Gastroesophageal sphincter (tissue), 4 donors: ENCODE results near the gene SLC51B. TPM values are rescaled to one million over a fixed set of nuclear protein-coding genes. Genes with fewer than 3 reads are reported as not detected.

Experiments used
- ATAC-seq: fragments of 150-250 bp; one replicate; pipeline ENCODE4 v1.9.1; 2016; ENCODE audit warnings: mild to moderate bottlenecking, moderate library complexity
- H3K27ac ChIP-seq, 4 donors: fragments of 200-600 bp; sonication (generic) in 3 of 4; 1 replicate in 3 of 4; 2 replicates in 1 of 4; pipeline ENCODE4 v1.5.1; 2016 to 2019
- H3K27me3 ChIP-seq: fragments of 200-600 bp; sonication (generic); one replicate; pipeline ENCODE4 v1.5.1; 2019
- H3K36me3 ChIP-seq, 2 donors: fragments of 200-600 bp; sonication (generic); one replicate each; pipeline ENCODE4 v1.5.1; 2019; ENCODE audit warnings: control low read depth in 1 of 2
- H3K4me1 ChIP-seq, 3 donors: fragments of 200-600 bp; sonication (generic); 1 replicate in 2 of 3; 2 replicates in 1 of 3; pipeline ENCODE4 v1.5.1; 2016 to 2019; ENCODE audit warnings: control low read depth in 2 of 3
- H3K4me3 ChIP-seq, 2 donors: fragments of 200-600 bp; sonication (generic); one replicate each; pipeline ENCODE4 v1.5.1; 2019; ENCODE audit warnings: mild to moderate bottlenecking in 1 of 2, moderate library complexity in 1 of 2
- H3K9me3 ChIP-seq, 3 donors: fragments of 200-600 bp; sonication (generic); one replicate each; pipeline ENCODE4 v1.5.1; 2017 to 2019; ENCODE audit warnings: control low read depth in 2 of 3
- CTCF ChIP-seq, 4 experiments: fragments of 200-600 bp in 2 of 4; fragments of 450-650 bp in 2 of 4; sonication (generic) in 1 of 4; IDR thresholded peaks; one replicate each; pipeline ENCODE4 v1.5.1; 2017 to 2019; ENCODE audit warnings: antibody characterized with exemption in 4 of 4, mild to moderate bottlenecking in 2 of 4, moderate library complexity in 2 of 4
- EP300 ChIP-seq: sonication (generic); formaldehyde crosslinking; IDR thresholded peaks from one replicate; pipeline ENCODE4 v1.6.1; 2017; ENCODE audit warnings: antibody characterized with exemption, mild to moderate bottlenecking
- POLR2A ChIP-seq, 2 donors: fragments of 450-650 bp; IDR thresholded peaks; one replicate each; pipeline ENCODE4 v1.6.1; 2017; ENCODE audit warnings: antibody characterized with exemption in 2 of 2, mild to moderate bottlenecking in 2 of 2, moderate library complexity in 1 of 2
- POLR2AphosphoS5 ChIP-seq: sonication (generic); formaldehyde crosslinking; IDR thresholded peaks from one replicate; pipeline ENCODE4 v1.6.1; 2017; ENCODE audit warnings: antibody characterized with exemption
- whole genome bisulfite sequencing, 2 donors: methylation state at CpG; one replicate each; pipeline ENCODE4 v1.1.5; 2018; ENCODE audit warnings: low coverage in 1 of 2; 5-methylcytosine and 5-hydroxymethylcytosine counted together
- total RNA-seq, 4 donors: library from RNA; depleted of rRNA; stranded (reverse); fragments of >200 nt; gene quantifications; one replicate each; pipeline ENCODE4 v1.1.0, GENCODE V29; 2016

SLC51B gene
- total RNA-seq, 4 donors from 2014 or later: not detected

DNA sequence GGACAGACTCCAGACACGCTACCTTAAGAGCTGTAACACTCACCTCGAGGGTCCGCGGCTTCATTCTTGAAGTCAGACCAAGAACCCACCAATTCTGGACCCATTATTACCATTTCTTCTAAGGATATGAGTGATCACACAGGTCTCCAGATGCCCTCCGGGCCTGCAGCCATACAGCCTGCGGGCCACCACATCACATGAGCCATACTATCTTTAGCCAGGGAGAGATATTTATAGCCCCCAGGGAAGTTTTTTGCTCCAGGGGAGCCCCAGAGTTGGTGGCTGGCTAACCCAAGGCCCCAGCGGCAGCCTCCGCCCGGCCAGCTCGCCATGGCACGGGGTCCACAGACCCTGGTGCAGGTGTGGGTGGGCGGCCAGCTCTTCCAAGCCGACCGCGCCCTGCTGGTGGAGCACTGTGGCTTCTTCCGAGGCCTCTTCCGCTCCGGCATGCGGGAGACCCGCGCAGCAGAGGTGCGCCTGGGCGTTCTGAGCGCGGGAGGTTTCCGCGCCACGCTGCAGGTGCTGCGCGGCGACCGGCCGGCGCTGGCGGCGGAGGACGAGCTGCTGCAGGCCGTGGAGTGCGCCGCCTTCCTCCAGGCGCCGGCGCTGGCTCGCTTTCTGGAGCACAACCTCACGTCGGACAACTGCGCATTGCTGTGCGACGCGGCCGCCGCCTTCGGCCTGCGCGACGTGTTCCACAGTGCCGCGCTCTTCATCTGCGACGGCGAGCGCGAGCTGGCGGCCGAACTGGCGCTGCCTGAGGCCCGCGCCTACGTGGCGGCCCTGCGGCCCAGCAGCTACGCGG is 31.5 kb downstream of the SLC51B start, which contains the start of gene KBTBD13:
Gene KBTBD13, plus strand, starts transcription at position 261 of the 805 bp plus-strand sequence. Its CDS starts 70 bp downstream, at position 331.
- Histone ChIP-seq H3K27me3 (peaks cover 13% of the 10 kb centered on the region), H3K4me3 (peak within 1 kb of the TSS in 1 of 2 donors; percentile 12), H3K27ac (peak within 1 kb of the TSS in 1 of 4 donors; percentile 6), H3K9me3 (no peaks in the 10 kb centered on the region), H3K36me3 (no peaks in the 10 kb centered on the region), H3K4me1 (peaks cover 4 to 55% (median 8%) of the 10 kb centered on the region in 3 donors)
- no peak for ATAC-seq
- TF ChIP-seq POLR2A (IDR thresholded peaks at IDR 0.05) (no peak), EP300 (no peak), POLR2AphosphoS5 (no peak), CTCF (IDR thresholded peaks at IDR 0.05) (no peak)
- no CpG with 5 or more reads among the region's 73 CpGs for WGBS, 2 donors

- no peak for ATAC-seq
- Histone ChIP-seq H3K4me1 (peaks cover 2 to 55% (median 5%) of the 10 kb centered on the region in 3 donors), H3K27me3 (peaks cover 13% of the 10 kb centered on the region), H3K36me3 (no peaks in the 10 kb centered on the region), H3K9me3 (no peaks in the 10 kb centered on the region), H3K4me3 (peak overlapping the region in 1 of 2 donors; percentile 12), H3K27ac (peak overlapping the region in 1 of 4 donors; percentile 6)
- no peak for TF ChIP-seq POLR2AphosphoS5
- TF ChIP-seq EP300: no peak
- no peak for TF ChIP-seq POLR2A (IDR thresholded peaks at IDR 0.05)
- TF ChIP-seq CTCF (IDR thresholded peaks at IDR 0.05): no peak
- WGBS, 2 donors: no CpG with 5 or more reads among the region's 85 CpGs
Measured at GRCh38 chr15:65077291-65077980, 32.2 kb downstream of the SLC51B start.

- peaks cover 13% of the 10 kb centered on the region for H3K27me3 ChIP-seq
- peak overlapping the region in 1 of 2 donors; percentile 12 for H3K4me3 ChIP-seq
- peaks cover 5 to 55% (median 10%) of the 10 kb centered on the region in 3 donors for H3K4me1 ChIP-seq
- ATAC-seq: peak; percentile 75
- WGBS, 2 donors: 20% methylated on average over 1 of the region's 24 CpGs; no CpG with 5 or more reads in 1 of the 2 donors
- TF ChIP-seq CTCF (IDR thresholded peaks at IDR 0.05) (peak in 3 of 4 experiments; percentile 66 to 82 (median 75)), POLR2AphosphoS5 (no peak), POLR2A (IDR thresholded peaks at IDR 0.05) (no peak), EP300 (no peak)
- peak overlapping the region in 1 of 4 donors; percentile 6 for H3K27ac ChIP-seq
- no peaks in the 10 kb centered on the region for H3K36me3 ChIP-seq
- no peaks in the 10 kb centered on the region for H3K9me3 ChIP-seq
Measured at GRCh38 chr15:65077981-65078352, 32.8 kb downstream of the SLC51B start.

DNA sequence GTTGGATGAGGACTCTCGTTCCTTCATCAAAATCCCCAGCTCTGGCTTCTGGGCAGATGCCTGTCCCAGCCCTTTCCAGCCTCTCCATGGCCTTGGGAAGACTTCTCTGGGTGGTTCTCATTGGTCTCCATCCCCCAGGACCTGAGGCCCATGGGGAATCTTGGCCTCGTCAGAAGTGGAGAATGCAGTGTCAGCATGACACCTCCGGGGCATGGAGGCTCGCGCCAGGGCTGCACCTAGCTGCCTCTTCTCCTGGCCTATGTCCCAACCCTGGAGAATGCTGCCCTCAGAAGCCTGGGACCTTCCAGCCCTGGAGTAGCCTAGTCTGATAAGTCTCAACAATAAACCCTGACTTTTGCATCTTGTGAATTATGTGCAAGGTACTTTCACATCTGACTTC is 34.4 kb downstream of the SLC51B start:
- Histone ChIP-seq H3K9me3 (no peaks in the 10 kb centered on the region), H3K4me1 (peaks cover 5 to 71% (median 17%) of the 10 kb centered on the region in 3 donors), H3K27ac (no peak overlapping the region), H3K27me3 (peaks cover 13% of the 10 kb centered on the region), H3K36me3 (no peaks in the 10 kb centered on the region), H3K4me3 (no peak overlapping the region)
- 60 to 94% methylated on average over 1 to 3 of the region's 5 CpGs for WGBS, 2 donors
- no peak for ATAC-seq
- TF ChIP-seq POLR2AphosphoS5: no peak
- no peak for TF ChIP-seq EP300
- TF ChIP-seq POLR2A (IDR thresholded peaks at IDR 0.05): no peak
- no peak for TF ChIP-seq CTCF (IDR thresholded peaks at IDR 0.05)
